ENCODE results near the gene SERTAD4. TPM values are rescaled to one million over a fixed set of nuclear protein-coding genes. Genes with fewer than 3 reads are reported as not detected.

SERTAD4 gene
- total RNA-seq, 1 experiment from 2014 or later, result 3.9 TPM

- H3K23ac ChIP-seq (ENCODE audit: insufficient read length, low read depth, low read length), result no peak overlapping the region
- no peaks in the 10 kb centered on the region for H4K20me1 ChIP-seq (ENCODE audit: control insufficient read depth, insufficient read depth, insufficient read length)
- Mint-ChIP-seq H3K9me3 (peaks cover 3 to 7% of the 10 kb centered on the region in 2 experiments; a peak in 1 of 5 replicates), H3K4me3 (no peak overlapping the region), H3K27ac (no peak overlapping the region), H3K27me3 (ENCODE audit: low read depth) (no peaks in the 10 kb centered on the region; the same call in none of the 2 replicates), H3K4me1 (no peaks in the 10 kb centered on the region), H3K36me3 (ENCODE audit: insufficient read depth in 1 of 3, low read depth in 3 of 3) (no peaks in the 10 kb centered on the region; a peak in 5 of 7 replicates)
- H2BK5ac ChIP-seq (ENCODE audit: insufficient read length, low read length), result no peak overlapping the region
- no peak overlapping the region for H3K27ac ChIP-seq (ENCODE audit: insufficient read length, low read depth, low read length)
- no peak overlapping the region for H3K9ac ChIP-seq (ENCODE audit: extremely low read depth, insufficient read length, low read length)
- H3K4me2 ChIP-seq (ENCODE audit: insufficient read depth, insufficient read length, low read length), result no peak overlapping the region
- H2AK5ac ChIP-seq (ENCODE audit: insufficient read length, low read length), result no peak overlapping the region
- no peak overlapping the region for H2AFZ ChIP-seq (ENCODE audit: low read length)
- no peak for TF ChIP-seq CTCF (conservative IDR thresholded peaks at IDR 0.05)
- no peak overlapping the region for H4K8ac ChIP-seq (replicated peaks; ENCODE audit: insufficient read length, low read depth, low read length)
- no peak overlapping the region for H3K18ac ChIP-seq (ENCODE audit: insufficient read length, low read depth, low read length)
- no peak overlapping the region for H2BK12ac ChIP-seq (ENCODE audit: insufficient read length, low read depth, low read length)
- no peaks in the 10 kb centered on the region for H3K79me1 ChIP-seq (ENCODE audit: insufficient read depth, low read depth, low read length, poor library complexity, severe bottlenecking)
- no peak overlapping the region for H3K4ac ChIP-seq (ENCODE audit: low read depth, low read length)
- H3K23me2 ChIP-seq (ENCODE audit: insufficient read length, low read depth, low read length, poor library complexity, severe bottlenecking), result no peaks in the 10 kb centered on the region
- no peak overlapping the region for H3K56ac ChIP-seq (ENCODE audit: insufficient read length, low read depth, low read length)
- no peak overlapping the region for H4K5ac ChIP-seq (ENCODE audit: insufficient read length, low read depth, low read length)
- no peak overlapping the region for H2BK15ac ChIP-seq (ENCODE audit: low read depth, low read length)
- no peak overlapping the region for H3T11ph ChIP-seq (ENCODE audit: low read length)
- WGBS (ENCODE audit: extremely low coverage, insufficient read length, low lambda C conversion rate), result no CpG with 5 or more reads among the region's 3 CpGs
- H3K79me2 ChIP-seq (ENCODE audit: insufficient read depth, low read length), result no peaks in the 10 kb centered on the region
- no peak overlapping the region for H4K91ac ChIP-seq (ENCODE audit: insufficient read length, low read depth, low read length)
- peaks cover 10% of the 10 kb centered on the region for H3K9me3 ChIP-seq (ENCODE audit: control insufficient read depth, low read depth, low read length)
- no peaks in the 10 kb centered on the region for H3K4me1 ChIP-seq (ENCODE audit: insufficient read depth, low read length)
- no peak overlapping the region for H3K14ac ChIP-seq (ENCODE audit: insufficient read depth, low read length)
- no peak overlapping the region for H2BK20ac ChIP-seq (ENCODE audit: low read depth, low read length, poor library complexity, severe bottlenecking)
- H3K27me3 ChIP-seq (ENCODE audit: insufficient read depth, low read length), result no peaks in the 10 kb centered on the region
- no peak for DNase-seq
- H2BK120ac ChIP-seq (ENCODE audit: low read depth, low read length, poor library complexity, severe bottlenecking), result no peak overlapping the region
Observed at GRCh38 chr1:210198840-210199239, 33.8 kb upstream of the SERTAD4 start.

All from H9 (cell line).